Measurements from ENCODE around the gene BTBD6. TPM values are rescaled to one million over a fixed set of nuclear protein-coding genes. Genes with fewer than 3 reads are reported as not detected.

The BTBD6 gene
- total and polyA plus RNA-seq, 12 donors: 28.1 to 58.2 (median 32.7) TPM

DNA sequence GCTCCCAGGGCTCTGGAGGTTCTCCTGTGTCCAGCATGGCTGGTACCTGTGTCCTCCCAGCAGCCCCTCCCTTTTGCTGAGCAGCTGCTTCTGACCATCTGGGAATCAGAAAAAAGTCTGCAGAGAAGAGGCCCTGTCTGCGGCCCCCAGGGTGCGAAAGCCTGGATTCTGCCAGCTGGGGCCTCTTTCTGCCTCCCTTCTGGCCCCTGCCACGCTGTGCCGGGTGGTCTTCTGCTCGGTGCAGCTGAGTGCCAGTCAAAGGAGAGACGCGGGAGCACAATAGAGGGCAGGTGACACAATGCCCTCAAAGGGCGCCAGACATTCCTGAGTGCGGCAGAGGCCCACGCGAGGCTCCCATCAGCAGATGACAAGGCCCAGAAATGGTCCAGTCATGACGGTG is 12.6 kb downstream of the BTBD6 start:
- TF ChIP-seq, protein P1, sequence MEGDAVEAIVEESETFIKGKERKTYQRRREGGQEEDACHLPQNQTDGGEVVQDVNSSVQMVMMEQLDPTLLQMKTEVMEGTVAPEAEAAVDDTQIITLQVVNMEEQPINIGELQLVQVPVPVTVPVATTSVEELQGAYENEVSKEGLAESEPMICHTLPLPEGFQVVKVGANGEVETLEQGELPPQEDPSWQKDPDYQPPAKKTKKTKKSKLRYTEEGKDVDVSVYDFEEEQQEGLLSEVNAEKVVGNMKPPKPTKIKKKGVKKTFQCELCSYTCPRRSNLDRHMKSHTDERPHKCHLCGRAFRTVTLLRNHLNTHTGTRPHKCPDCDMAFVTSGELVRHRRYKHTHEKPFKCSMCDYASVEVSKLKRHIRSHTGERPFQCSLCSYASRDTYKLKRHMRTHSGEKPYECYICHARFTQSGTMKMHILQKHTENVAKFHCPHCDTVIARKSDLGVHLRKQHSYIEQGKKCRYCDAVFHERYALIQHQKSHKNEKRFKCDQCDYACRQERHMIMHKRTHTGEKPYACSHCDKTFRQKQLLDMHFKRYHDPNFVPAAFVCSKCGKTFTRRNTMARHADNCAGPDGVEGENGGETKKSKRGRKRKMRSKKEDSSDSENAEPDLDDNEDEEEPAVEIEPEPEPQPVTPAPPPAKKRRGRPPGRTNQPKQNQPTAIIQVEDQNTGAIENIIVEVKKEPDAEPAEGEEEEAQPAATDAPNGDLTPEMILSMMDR (IDR thresholded peaks at IDR 0.05): no peak
- DNase-seq (no peak), ATAC-seq (peak in 4 of 8 donors; percentile 13 to 54 (median 32))
- 80 to 83% methylated on average over 12 of the region's 12 CpGs for WGBS, 2 donors
- intact Hi-C loops (cut with DNase I): loop anchor here in 1 of 10 donors (10.0 kb wide), 2 partner anchors 46 to 94 kb away; no protein-coding TSS in a partner anchor
- Histone ChIP-seq H3K4me3 (no peak overlapping the region), H3K36me3 (peaks cover 0 to 63% (median 4%) of the 10 kb centered on the region in 9 donors), H3K9me3 (no peaks in the 10 kb centered on the region), H3K27ac (no peak overlapping the region), H3K27me3 (no peaks in the 10 kb centered on the region), H3K4me1 (peaks cover 0 to 22% (median 4%) of the 10 kb centered on the region in 9 donors)

DNA sequence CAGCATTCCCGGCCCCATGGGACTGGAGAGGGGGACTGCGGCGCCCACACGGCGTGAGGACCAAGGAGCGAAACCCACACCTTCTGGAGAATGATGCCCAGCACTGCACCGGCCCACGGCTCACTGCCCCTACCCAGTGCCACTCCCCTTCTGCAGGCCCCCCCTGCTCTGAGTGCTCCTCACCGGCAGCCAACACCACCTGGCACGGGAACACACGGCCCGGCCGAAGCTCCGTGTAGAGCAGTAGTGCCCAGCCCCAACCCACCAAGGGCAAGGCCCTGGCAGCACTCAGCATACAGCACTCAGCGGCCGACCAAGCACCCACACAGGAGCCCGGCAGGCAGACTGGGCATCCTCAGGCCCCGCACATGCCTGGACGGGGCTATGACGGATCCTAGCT is 13.4 kb downstream of the BTBD6 start:
- TF ChIP-seq, protein P1 (IDR thresholded peaks at IDR 0.05): no peak
- 63 to 80% methylated on average over 20 of the region's 20 CpGs for WGBS, 2 donors
- Histone ChIP-seq H3K36me3 (peaks cover 0 to 62% (median 4%) of the 10 kb centered on the region in 9 donors), H3K27me3 (no peaks in the 10 kb centered on the region), H3K4me1 (peaks cover 0 to 22% (median 4%) of the 10 kb centered on the region in 9 donors), H3K4me3 (no peak overlapping the region), H3K9me3 (no peaks in the 10 kb centered on the region), H3K27ac (no peak overlapping the region)
- peak; percentile 61 to 94 (median 82) for ATAC-seq
- intact Hi-C loops (cut with DNase I): loop anchor here in 1 of 10 donors (10.0 kb wide), 2 partner anchors 47 to 93 kb away; no protein-coding TSS in a partner anchor
- peak; percentile 30 to 59 for DNase-seq

DNA sequence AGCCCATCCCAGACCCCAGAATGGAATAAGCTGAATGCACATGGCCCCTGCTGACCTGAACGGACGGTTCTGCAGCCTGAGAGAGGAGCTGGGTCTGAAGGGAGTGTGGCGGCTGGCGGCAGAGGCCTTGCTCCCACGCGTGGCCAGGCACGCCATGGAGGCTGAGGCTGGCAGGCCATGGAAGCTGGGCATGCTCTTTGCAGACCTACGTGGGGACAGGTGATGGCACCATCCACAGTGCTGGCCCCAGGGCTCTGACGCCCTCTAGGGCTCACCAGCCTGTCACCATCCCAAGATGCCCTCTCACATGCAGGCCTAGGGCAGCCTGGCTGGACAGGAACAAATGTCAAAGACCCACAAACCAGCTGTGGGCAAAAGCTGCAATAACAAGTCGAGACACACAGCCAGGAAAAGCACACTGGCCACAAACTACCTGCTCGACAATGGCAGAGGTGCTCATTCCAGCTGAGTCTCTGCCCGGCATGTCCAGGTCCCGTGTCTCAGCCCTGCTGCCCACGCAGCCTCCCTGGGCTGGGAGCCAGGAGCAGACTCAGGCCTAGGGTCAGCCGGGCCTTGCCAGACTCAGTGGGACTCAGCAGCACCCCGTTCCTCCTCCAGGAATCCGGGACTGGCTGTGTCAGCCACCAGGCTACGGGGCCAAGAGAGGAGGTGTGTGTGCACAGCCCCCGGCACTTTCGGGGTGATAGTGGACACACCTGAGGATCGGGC is 19.7 kb downstream of the BTBD6 start:
- DNase-seq (no peak), ATAC-seq (peak in 7 of 8 donors; percentile 48 to 82 (median 69))
- TF ChIP-seq, protein P1 (IDR thresholded peaks at IDR 0.05): peak in 4 of 9 donors; percentile 19 to 39 (median 30)
- Histone ChIP-seq H3K36me3 (peaks cover 0 to 68% (median 4%) of the 10 kb centered on the region in 9 donors), H3K9me3 (no peaks in the 10 kb centered on the region), H3K27ac (no peak overlapping the region), H3K4me1 (peaks cover 0 to 13% (median 0%) of the 10 kb centered on the region in 9 donors), H3K4me3 (no peak overlapping the region), H3K27me3 (no peaks in the 10 kb centered on the region)
- WGBS, 2 donors: 86 to 87% methylated on average over 21 of the region's 21 CpGs
- intact Hi-C loops (cut with DNase I): loop anchor here in 1 of 10 donors (10.0 kb wide), 2 partner anchors 53 to 87 kb away; no protein-coding TSS in a partner anchor

DNA sequence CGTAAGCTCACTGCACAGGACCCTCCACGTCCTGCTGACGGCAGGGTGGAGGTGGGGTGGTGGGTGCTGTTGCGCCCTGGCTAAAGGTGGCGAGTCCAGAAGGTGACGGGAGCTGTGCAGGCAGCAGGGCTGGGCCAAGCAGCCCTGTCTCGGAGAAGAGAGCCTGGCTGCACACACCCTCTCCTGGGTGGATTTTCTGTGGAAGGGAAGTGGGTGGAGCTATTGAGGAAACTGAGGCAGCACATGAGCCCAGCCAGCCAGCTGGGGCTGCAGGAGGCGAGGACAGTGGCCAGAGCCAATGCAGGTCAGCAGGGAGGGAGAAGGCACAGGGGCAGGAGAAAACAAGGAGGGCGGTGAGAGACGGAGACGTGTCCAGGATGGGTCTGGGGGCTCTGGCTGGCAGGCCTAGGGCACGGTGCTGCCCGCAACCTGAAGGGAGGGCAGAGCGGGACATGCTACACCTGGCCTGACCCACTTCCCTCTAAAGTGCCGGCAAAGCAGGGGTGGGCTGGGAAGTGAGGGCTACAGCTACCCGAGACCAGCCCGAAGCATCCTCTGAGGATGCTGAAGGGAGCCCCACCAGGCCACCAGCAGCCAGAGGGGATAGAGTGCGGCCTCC is 20.5 kb downstream of the BTBD6 start:
- DNase-seq: no peak
- H3K4me1 ChIP-seq: peaks cover 0 to 13% (median 0%) of the 10 kb centered on the region in 9 donors
- TF ChIP-seq, protein P1 (IDR thresholded peaks at IDR 0.05): no peak
- H3K36me3 ChIP-seq: peaks cover 0 to 62% (median 0%) of the 10 kb centered on the region in 9 donors
- H3K4me3 ChIP-seq: no peak overlapping the region
- peak in 1 of 8 donors; percentile 35 for ATAC-seq
- no peak overlapping the region for H3K27ac ChIP-seq
- intact Hi-C loops (cut with DNase I): loop anchor here in 1 of 10 donors (10.0 kb wide), 2 partner anchors 54 to 86 kb away; no protein-coding TSS in a partner anchor
- H3K9me3 ChIP-seq: no peaks in the 10 kb centered on the region
- WGBS, 2 donors: 88 to 97% methylated on average over 18 of the region's 18 CpGs
- H3K27me3 ChIP-seq: no peaks in the 10 kb centered on the region
